ENCODE measurements around the gene ESPNL. TPM values are rescaled to one million over a fixed set of nuclear protein-coding genes. Genes with fewer than 3 reads are reported as not detected.
"Not testable (repeated sequence)": the region's sequence is repeated elsewhere in the genome, so short reads cannot be mapped to it uniquely, and the experiment has no call there.

Gene ESPNL
- total and polyA plus RNA-seq, 9 donors, result 0.11 to 12.9 (median 0.61) TPM

DNA sequence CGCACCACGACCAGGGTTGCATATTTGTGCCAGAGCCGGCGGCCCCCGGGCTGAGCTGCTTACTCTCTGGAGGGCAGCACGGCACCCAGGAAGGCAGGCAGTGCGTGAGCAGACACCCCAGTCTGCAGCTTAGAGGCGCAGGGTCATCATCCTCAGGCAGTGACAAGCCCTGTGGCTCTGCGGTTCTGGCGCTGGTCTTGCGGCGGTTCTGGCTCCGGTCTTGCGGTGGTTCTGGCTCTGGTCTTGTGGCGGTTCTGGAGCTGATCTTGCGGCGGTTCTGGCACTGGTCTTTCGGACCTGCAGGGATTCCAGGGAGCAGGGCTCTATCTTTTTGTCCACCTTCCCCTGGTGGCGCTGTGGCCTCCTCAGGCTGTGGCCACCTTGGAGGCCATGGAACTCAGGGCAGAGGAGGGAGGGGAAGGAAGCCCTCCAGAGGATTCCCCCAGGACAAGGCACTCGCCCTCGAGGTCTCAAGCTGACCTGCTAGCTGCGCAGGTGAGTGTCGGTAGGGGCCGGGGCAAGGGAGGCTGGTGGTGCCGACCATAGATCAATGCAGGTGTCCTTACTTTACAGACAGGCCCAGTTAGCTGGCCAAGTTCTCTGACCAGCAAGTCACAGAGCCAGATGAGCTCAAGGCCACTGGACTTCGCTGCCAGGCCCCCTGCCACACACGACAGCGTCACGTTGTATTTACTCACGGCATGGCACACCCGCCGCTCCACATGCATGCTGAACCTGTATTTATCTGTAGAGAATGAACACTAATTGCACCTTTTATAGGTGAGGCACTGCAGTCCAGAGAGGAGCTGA lies 14.9 kb downstream of the ESPNL start:
- no peaks in the 10 kb centered on the region for H3K9me3 ChIP-seq

GRCh38 chr2:238115709-238116108 lies 15.6 kb downstream of the ESPNL start:
- WGBS, 3 donors, result 77 to 84% (median 81%) methylated on average over 12 of the region's 12 CpGs
- H3K4me3 ChIP-seq; H3K27me3 ChIP-seq; H3K27ac ChIP-seq; DNase-seq; intact Hi-C loops (cut with DNase I); H3K36me3 ChIP-seq; H3K9me3 ChIP-seq; H3K4me1 ChIP-seq (ENCODE audit: insufficient read depth): not testable (repeated sequence)

More for the DNA sequence above, 14.9 kb downstream of the ESPNL start:
- no peak for DNase-seq
- Histone ChIP-seq H3K36me3 (no peaks in the 10 kb centered on the region), H3K27ac (no peak overlapping the region), H3K4me3 (no peak overlapping the region), H3K27me3 (no peaks in the 10 kb centered on the region), H3K4me1 (ENCODE audit: insufficient read depth) (no peaks in the 10 kb centered on the region)
- TF ChIP-seq EP300 (IDR thresholded peaks at IDR 0.05) (no peak), POLR2A (IDR thresholded peaks at IDR 0.05) (no peak), CTCF (IDR thresholded peaks at IDR 0.05) (no peak)
- 88 to 91% (median 88%) methylated on average over 27 to 32 of the region's 32 CpGs for WGBS, 3 donors
- intact Hi-C loops (cut with DNase I), result no loop called here

GRCh38 chr2:238116298-238117198 lies 16.4 kb downstream of the ESPNL start:
- 88 to 90% (median 90%) methylated on average over 21 of the region's 21 CpGs for WGBS, 3 donors
- TF ChIP-seq CTCF (IDR thresholded peaks at IDR 0.05) (no peak), EP300 (IDR thresholded peaks at IDR 0.05) (no peak), POLR2A (IDR thresholded peaks at IDR 0.05) (no peak)
- intact Hi-C loops (cut with DNase I), result no loop called here
- Histone ChIP-seq H3K4me3 (no peak overlapping the region), H3K36me3 (no peaks in the 10 kb centered on the region), H3K9me3 (no peaks in the 10 kb centered on the region), H3K4me1 (ENCODE audit: insufficient read depth) (no peaks in the 10 kb centered on the region), H3K27ac (no peak overlapping the region), H3K27me3 (no peaks in the 10 kb centered on the region)
- no peak for DNase-seq

- intact Hi-C loops (cut with DNase I), result no loop called here
- no peaks in the 10 kb centered on the region for H3K4me1 ChIP-seq (ENCODE audit: insufficient read depth)
- no peaks in the 10 kb centered on the region for H3K9me3 ChIP-seq
- no peak overlapping the region for H3K4me3 ChIP-seq
- TF ChIP-seq CTCF (IDR thresholded peaks at IDR 0.05) (no peak), POLR2A (IDR thresholded peaks at IDR 0.05) (no peak), EP300 (IDR thresholded peaks at IDR 0.05) (no peak)
- WGBS, 3 donors, result 67 to 83% (median 70%) methylated on average over 11 of the region's 11 CpGs
- DNase-seq, result no peak
- H3K27me3 ChIP-seq, result no peaks in the 10 kb centered on the region
- H3K27ac ChIP-seq, result no peak overlapping the region
- no peaks in the 10 kb centered on the region for H3K36me3 ChIP-seq
Measured at GRCh38 chr2:238117199-238118154, 17.3 kb downstream of the ESPNL start.
